HL-60 (cell line): ENCODE measurements around the gene MAPKAPK2.

ENCODE experiments used
- CTCF ChIP-seq: IDR thresholded peaks from one replicate; pipeline ENCODE4 v1.5.1; 2011; ENCODE audit warnings: low read length, control low read depth, inconsistent platforms; ENCODE audit not compliant: insufficient read depth
- POLR2AphosphoS5 ChIP-seq: IDR thresholded peaks from 2 replicates; pipeline ENCODE4 v1.6.1; 2012; ENCODE audit warnings: low read depth

GRCh38 chr1:206705726-206706297, 21.1 kb downstream of the MAPKAPK2 start:
- TF ChIP-seq POLR2AphosphoS5 (no peak), CTCF (no peak)
